Nephron (organoid): ENCODE results near the gene ACVR1.

Experiments
- H3K27ac Mint-ChIP-seq, 3 experiments: 2 replicates each; pipeline ENCODE4 v1.8.0; 2020; ENCODE audit warnings: mixed read lengths in 3 of 3, mild to moderate bottlenecking in 2 of 3, moderate library complexity in 1 of 3
- H3K27me3 Mint-ChIP-seq: 2 replicates; pipeline ENCODE4 v1.8.0; 2021; ENCODE audit warnings: low read depth, mild to moderate bottlenecking, moderate library complexity, mixed read lengths
- H3K36me3 Mint-ChIP-seq: 2 replicates; pipeline ENCODE4 v1.8.0; 2020; ENCODE audit warnings: low read depth, mixed read lengths
- H3K4me1 Mint-ChIP-seq: 2 replicates; pipeline ENCODE4 v1.8.0; 2020; ENCODE audit warnings: mixed read lengths
- H3K4me3 Mint-ChIP-seq, 3 experiments: 2 replicates each; pipeline ENCODE4 v1.8.0; 2020; ENCODE audit warnings: mild to moderate bottlenecking in 3 of 3, mixed read lengths in 3 of 3, moderate library complexity in 2 of 3
- H3K9me3 Mint-ChIP-seq: 2 replicates; pipeline ENCODE4 v1.8.0; 2020; ENCODE audit warnings: mixed read lengths
- TF ChIP-seq, protein P1 (sequence below), 3 experiments: fragments of 200-600 bp; sonication (generic); IDR thresholded peaks; one replicate each; pipeline ENCODE4 v1.5.0; 2021; ENCODE audit warnings: antibody characterized with exemption in 3 of 3; ENCODE audit not compliant: unreplicated experiment in 3 of 3

The ACVR1 gene

DNA sequence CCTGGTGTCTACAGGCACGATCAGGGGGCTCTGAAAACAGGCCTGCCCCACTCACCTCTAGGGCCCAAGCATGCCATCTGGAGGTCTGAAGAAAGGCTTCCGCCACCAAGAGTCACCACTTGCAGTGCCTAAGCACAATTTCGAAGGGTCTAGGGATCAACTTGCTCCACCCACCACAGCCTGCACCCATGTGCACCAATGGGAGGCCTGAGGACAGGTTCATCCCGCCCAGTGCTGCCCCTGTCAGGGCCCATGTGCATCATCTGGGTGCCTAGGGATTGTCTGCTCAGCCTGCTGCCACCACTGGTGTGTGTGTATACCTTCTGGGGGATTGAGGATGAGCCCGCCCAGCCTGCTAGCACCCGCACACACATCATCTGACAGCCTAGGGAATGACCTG, 126.4 kb downstream of the ACVR1 start:
- Mint-ChIP-seq H3K4me3 (no peak overlapping the region), H3K36me3 (peaks cover 55% of the 10 kb centered on the region)
- TF ChIP-seq, protein P1, sequence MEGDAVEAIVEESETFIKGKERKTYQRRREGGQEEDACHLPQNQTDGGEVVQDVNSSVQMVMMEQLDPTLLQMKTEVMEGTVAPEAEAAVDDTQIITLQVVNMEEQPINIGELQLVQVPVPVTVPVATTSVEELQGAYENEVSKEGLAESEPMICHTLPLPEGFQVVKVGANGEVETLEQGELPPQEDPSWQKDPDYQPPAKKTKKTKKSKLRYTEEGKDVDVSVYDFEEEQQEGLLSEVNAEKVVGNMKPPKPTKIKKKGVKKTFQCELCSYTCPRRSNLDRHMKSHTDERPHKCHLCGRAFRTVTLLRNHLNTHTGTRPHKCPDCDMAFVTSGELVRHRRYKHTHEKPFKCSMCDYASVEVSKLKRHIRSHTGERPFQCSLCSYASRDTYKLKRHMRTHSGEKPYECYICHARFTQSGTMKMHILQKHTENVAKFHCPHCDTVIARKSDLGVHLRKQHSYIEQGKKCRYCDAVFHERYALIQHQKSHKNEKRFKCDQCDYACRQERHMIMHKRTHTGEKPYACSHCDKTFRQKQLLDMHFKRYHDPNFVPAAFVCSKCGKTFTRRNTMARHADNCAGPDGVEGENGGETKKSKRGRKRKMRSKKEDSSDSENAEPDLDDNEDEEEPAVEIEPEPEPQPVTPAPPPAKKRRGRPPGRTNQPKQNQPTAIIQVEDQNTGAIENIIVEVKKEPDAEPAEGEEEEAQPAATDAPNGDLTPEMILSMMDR (IDR thresholded peaks at IDR 0.05; ENCODE audit: unreplicated experiment in 3 of 3), result no peak

GRCh38 chr2:157748371-157749142, 127.6 kb downstream of the ACVR1 start:
- H3K4me3 Mint-ChIP-seq, result no peak overlapping the region
- TF ChIP-seq, protein P1 (IDR thresholded peaks at IDR 0.05; ENCODE audit: unreplicated experiment in 3 of 3), result no peak
- H3K27me3 Mint-ChIP-seq, result no peaks in the 10 kb centered on the region
- H3K36me3 Mint-ChIP-seq, result peaks cover 54% of the 10 kb centered on the region
- H3K4me1 Mint-ChIP-seq, result peaks cover 34% of the 10 kb centered on the region
- H3K27ac Mint-ChIP-seq, result peak overlapping the region in 1 of 3 experiments; percentile 10
- peaks cover 9% of the 10 kb centered on the region for H3K9me3 Mint-ChIP-seq

More for the DNA sequence above, 126.4 kb downstream of the ACVR1 start:
- H3K9me3 Mint-ChIP-seq, result peaks cover 18% of the 10 kb centered on the region
- H3K4me1 Mint-ChIP-seq, result peaks cover 34% of the 10 kb centered on the region
- H3K27ac Mint-ChIP-seq, result no peak overlapping the region
- no peaks in the 10 kb centered on the region for H3K27me3 Mint-ChIP-seq

DNA sequence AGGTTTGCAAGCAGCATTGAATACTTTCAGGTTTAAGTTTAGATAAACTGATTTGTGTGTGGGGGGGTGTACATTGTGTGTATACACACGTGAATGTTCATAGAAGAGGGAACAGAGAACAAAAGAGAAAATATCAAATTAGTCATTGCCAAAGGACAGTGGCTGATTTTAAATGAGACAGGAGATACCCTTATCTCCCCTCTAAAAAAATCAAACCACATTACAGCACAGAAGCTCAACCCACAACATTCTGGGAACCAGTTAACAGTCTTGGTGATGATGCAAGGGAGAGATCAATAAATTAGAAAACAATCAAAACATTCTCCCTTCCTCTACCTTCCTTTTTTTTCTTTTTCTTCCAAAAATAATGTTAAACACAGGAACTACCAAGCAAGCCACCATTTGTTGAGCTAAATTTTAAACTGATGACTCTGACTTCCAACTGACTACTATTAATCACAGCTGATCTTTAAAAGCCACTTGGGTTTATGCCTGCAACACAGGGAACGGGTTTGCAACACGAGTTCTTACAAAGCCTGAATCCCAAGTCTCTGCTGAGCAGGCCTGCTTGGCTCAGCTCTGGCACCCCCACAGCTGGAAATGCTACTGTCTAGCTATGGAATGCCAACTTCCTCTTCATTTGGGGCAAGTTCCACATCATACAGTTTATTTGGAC, 128.3 kb downstream of the ACVR1 start:
- Mint-ChIP-seq H3K9me3 (peaks cover 10% of the 10 kb centered on the region), H3K4me3 (no peak overlapping the region), H3K36me3 (peaks cover 55% of the 10 kb centered on the region), H3K27me3 (no peaks in the 10 kb centered on the region), H3K27ac (peak overlapping the region in 2 of 3 experiments; percentile 10 to 18), H3K4me1 (peaks cover 34% of the 10 kb centered on the region)
- TF ChIP-seq, protein P1 (IDR thresholded peaks at IDR 0.05; ENCODE audit: unreplicated experiment in 3 of 3), result no peak

DNA sequence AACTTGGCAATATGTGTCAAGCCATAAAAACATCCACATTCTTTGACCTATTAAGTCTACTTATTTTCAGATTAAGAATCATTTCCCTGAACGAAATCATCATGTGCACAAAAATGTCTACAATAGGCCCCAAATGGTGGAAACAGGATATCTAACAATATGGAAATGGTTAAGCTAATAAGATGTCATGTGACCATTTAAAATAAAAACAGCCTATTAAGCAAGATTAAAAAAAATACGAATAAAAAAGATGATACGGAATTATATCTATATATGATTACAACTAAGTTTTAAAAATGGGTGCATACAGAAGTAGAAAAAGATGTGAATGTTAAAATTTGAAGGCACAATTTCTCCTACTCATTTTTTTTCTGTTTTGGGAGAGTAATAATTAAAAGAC, 128.8 kb downstream of the ACVR1 start:
- TF ChIP-seq, protein P1 (IDR thresholded peaks at IDR 0.05; ENCODE audit: unreplicated experiment in 3 of 3), result no peak

GRCh38 chr2:157746234-157746950, 129.7 kb downstream of the ACVR1 start:
- peaks cover 10% of the 10 kb centered on the region for H3K9me3 Mint-ChIP-seq

More for the DNA sequence above, 128.8 kb downstream of the ACVR1 start:
- Mint-ChIP-seq H3K36me3 (peaks cover 55% of the 10 kb centered on the region), H3K27ac (peak overlapping the region in 1 of 3 experiments; percentile 10), H3K4me1 (peaks cover 31% of the 10 kb centered on the region), H3K27me3 (no peaks in the 10 kb centered on the region), H3K9me3 (peaks cover 6% of the 10 kb centered on the region), H3K4me3 (no peak overlapping the region)

More at GRCh38 chr2:157746234-157746950, 129.7 kb downstream of the ACVR1 start:
- Mint-ChIP-seq H3K27me3 (no peaks in the 10 kb centered on the region), H3K27ac (no peak overlapping the region), H3K4me3 (no peak overlapping the region), H3K36me3 (peaks cover 56% of the 10 kb centered on the region), H3K4me1 (peaks cover 25% of the 10 kb centered on the region)
- TF ChIP-seq, protein P1 (IDR thresholded peaks at IDR 0.05; ENCODE audit: unreplicated experiment in 3 of 3), result no peak
